Neural crest cell (in vitro differentiated cells): ENCODE data around the gene EXOC3L1. TPM values are rescaled to one million over a fixed set of nuclear protein-coding genes. Genes with fewer than 3 reads are reported as not detected.
A peak's percentile ranks its signal among the peaks of the same experiment; 100 is the strongest.

Experiments used
- DNase-seq: peaks from one replicate; pipeline ENCODE4 v3.0.0; 2021; ENCODE audit warnings: low read depth, mixed read lengths, low spot score
- H3K27ac Mint-ChIP-seq: one replicate; pipeline ENCODE4 v1.8.0; 2021; ENCODE audit warnings: mild to moderate bottlenecking, mixed read lengths; ENCODE audit not compliant: unreplicated experiment
- H3K27me3 Mint-ChIP-seq: 2 replicates; pipeline ENCODE4 v1.8.0; 2021; ENCODE audit warnings: low read depth, mild to moderate bottlenecking, mixed read lengths
- H3K36me3 Mint-ChIP-seq: 2 replicates; pipeline ENCODE4 v1.8.0; 2021; ENCODE audit warnings: low read depth, mild to moderate bottlenecking, mixed read lengths
- H3K4me1 Mint-ChIP-seq: 2 replicates; pipeline ENCODE4 v1.8.0; 2021; ENCODE audit warnings: mixed read lengths
- H3K4me3 Mint-ChIP-seq: one replicate; pipeline ENCODE4 v1.8.0; 2021; ENCODE audit warnings: mild to moderate bottlenecking, mixed read lengths
- H3K9me3 Mint-ChIP-seq: 2 replicates; pipeline ENCODE4 v1.8.0; 2021; ENCODE audit warnings: mixed read lengths
- total RNA-seq: library from RNA; stranded (reverse); gene quantifications from 2 replicates; pipeline ENCODE4 v1.2.1, GENCODE V29; 2021
- TF ChIP-seq, protein P1 (sequence below): fragments of 200-600 bp; sonication (generic); conservative IDR thresholded peaks from 2 replicates; pipeline ENCODE4 v1.5.0; 2021; ENCODE audit warnings: antibody characterized with exemption, mild to moderate bottlenecking

Gene EXOC3L1
- total RNA-seq, 1 donor from 2014 or later, result 0.44 TPM

DNA sequence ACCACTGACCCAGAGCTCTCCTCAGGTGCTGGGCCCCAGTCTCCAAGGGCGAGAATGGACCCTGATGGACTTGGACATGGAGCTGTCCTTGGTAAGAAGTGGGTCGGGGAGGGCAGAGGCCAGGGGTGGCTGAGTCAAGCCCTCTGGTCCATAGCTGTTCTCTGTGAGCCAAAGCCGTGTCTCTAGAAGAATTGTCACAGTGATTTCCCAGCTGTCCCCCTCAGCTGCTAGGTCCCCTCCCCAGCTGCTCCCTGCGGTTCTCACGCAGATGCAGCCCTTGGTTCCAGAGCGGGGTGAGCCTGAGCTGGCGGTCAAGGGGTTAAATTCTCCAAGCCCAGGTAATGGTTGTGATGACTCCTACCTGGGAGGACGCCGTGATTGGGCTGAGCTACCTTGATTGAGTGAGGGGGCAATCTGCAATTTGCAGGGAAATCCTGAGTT is 20.9 kb downstream of the EXOC3L1 start:
- TF ChIP-seq, protein P1, sequence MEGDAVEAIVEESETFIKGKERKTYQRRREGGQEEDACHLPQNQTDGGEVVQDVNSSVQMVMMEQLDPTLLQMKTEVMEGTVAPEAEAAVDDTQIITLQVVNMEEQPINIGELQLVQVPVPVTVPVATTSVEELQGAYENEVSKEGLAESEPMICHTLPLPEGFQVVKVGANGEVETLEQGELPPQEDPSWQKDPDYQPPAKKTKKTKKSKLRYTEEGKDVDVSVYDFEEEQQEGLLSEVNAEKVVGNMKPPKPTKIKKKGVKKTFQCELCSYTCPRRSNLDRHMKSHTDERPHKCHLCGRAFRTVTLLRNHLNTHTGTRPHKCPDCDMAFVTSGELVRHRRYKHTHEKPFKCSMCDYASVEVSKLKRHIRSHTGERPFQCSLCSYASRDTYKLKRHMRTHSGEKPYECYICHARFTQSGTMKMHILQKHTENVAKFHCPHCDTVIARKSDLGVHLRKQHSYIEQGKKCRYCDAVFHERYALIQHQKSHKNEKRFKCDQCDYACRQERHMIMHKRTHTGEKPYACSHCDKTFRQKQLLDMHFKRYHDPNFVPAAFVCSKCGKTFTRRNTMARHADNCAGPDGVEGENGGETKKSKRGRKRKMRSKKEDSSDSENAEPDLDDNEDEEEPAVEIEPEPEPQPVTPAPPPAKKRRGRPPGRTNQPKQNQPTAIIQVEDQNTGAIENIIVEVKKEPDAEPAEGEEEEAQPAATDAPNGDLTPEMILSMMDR, result no peak
- peaks cover 88% of the 10 kb centered on the region for H3K27me3 Mint-ChIP-seq
- DNase-seq, result no peak
- no peaks in the 10 kb centered on the region for H3K36me3 Mint-ChIP-seq
- H3K4me3 Mint-ChIP-seq, result peak overlapping the region; percentile 88
- H3K27ac Mint-ChIP-seq, result no peak overlapping the region
- no peaks in the 10 kb centered on the region for H3K9me3 Mint-ChIP-seq
- H3K4me1 Mint-ChIP-seq, result peaks cover 31% of the 10 kb centered on the region

DNA sequence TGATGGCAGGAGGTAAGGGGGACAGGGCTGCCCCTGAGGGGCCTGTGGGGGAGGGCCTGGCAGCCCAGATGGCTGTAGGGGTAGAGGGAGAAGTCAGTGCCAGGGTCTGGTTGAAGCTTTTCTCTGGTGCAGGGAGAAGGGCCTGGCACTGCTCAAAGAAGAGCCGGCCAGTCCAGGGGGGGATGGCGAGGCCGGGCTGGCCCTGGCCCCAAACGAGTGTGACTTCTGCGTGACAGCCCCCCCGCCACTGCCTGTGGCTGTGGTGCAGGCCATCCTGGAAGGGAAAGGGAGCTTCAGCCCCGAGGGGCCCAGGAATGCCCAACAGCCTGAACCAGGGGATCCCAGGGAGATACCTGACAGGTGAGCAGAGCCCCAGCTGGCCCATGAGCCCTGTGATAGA is 22.3 kb downstream of the EXOC3L1 start:
- peaks cover 20% of the 10 kb centered on the region for H3K4me1 Mint-ChIP-seq
- H3K9me3 Mint-ChIP-seq, result no peaks in the 10 kb centered on the region
- DNase-seq, result no peak
- TF ChIP-seq, protein P1, result no peak
- H3K27ac Mint-ChIP-seq, result no peak overlapping the region
- peaks cover 90% of the 10 kb centered on the region for H3K27me3 Mint-ChIP-seq
- no peaks in the 10 kb centered on the region for H3K36me3 Mint-ChIP-seq
- no peak overlapping the region for H3K4me3 Mint-ChIP-seq

DNA sequence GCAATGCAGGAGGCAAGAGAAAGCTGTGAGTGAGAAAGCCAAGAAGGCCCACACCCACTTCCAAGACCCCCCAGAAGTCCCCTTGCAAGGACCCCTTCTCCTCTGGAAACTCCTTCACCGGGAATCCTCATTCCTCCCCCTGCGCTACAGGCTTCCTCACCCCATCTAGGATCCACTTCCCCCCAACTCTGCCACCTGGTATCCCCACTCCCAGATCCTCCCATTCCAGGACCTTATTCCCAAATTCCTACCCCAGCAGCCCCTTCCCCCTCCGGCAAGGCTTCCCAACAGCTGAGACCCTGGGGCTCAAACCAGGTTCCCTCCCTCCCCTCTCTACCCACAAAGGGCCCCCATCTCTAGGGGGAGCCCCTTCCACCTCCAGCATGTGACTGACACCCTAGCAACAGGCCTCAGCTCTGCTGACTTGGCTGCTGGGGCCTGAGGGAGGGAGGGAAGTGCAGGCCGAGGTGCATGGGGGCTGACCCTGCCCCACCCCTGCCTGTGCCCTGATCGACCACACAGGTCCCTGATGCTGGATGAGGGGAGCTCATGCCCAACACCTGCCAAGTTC is 23.3 kb downstream of the EXOC3L1 start:
- TF ChIP-seq, protein P1, result no peak
- peaks cover 94% of the 10 kb centered on the region for H3K27me3 Mint-ChIP-seq
- peaks cover 18% of the 10 kb centered on the region for H3K4me1 Mint-ChIP-seq
- H3K36me3 Mint-ChIP-seq, result no peaks in the 10 kb centered on the region
- no peak overlapping the region for H3K27ac Mint-ChIP-seq
- DNase-seq, result no peak
- H3K9me3 Mint-ChIP-seq, result no peaks in the 10 kb centered on the region
- peak overlapping the region; percentile 57 for H3K4me3 Mint-ChIP-seq

DNA sequence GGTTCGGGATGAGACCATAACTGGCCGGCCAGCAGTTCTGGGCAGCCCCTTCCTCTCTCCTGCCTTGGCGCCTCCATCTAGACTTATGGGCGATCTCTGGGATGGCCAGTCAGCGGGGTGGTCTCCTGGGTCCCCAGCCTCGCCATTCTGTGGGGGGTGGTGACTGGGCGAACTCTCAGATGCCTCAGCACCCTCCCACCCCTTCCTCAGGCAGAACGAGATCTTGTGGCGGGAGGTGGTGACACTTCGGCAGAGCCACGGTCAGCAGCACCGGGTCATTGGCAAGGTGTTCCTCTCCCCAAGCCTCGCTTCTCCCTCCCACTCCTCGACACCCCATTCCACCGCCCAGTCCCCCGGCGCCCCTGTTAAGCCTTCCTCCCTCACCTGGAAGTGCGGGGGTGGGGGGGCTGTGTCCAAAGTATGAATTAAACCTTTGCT is 23.8 kb downstream of the EXOC3L1 start:
- Mint-ChIP-seq H3K27me3 (peaks cover 94% of the 10 kb centered on the region), H3K36me3 (no peaks in the 10 kb centered on the region), H3K4me3 (no peak overlapping the region), H3K9me3 (no peaks in the 10 kb centered on the region), H3K4me1 (peaks cover 13% of the 10 kb centered on the region), H3K27ac (no peak overlapping the region)
- TF ChIP-seq, protein P1, result no peak
- DNase-seq, result no peak

DNA sequence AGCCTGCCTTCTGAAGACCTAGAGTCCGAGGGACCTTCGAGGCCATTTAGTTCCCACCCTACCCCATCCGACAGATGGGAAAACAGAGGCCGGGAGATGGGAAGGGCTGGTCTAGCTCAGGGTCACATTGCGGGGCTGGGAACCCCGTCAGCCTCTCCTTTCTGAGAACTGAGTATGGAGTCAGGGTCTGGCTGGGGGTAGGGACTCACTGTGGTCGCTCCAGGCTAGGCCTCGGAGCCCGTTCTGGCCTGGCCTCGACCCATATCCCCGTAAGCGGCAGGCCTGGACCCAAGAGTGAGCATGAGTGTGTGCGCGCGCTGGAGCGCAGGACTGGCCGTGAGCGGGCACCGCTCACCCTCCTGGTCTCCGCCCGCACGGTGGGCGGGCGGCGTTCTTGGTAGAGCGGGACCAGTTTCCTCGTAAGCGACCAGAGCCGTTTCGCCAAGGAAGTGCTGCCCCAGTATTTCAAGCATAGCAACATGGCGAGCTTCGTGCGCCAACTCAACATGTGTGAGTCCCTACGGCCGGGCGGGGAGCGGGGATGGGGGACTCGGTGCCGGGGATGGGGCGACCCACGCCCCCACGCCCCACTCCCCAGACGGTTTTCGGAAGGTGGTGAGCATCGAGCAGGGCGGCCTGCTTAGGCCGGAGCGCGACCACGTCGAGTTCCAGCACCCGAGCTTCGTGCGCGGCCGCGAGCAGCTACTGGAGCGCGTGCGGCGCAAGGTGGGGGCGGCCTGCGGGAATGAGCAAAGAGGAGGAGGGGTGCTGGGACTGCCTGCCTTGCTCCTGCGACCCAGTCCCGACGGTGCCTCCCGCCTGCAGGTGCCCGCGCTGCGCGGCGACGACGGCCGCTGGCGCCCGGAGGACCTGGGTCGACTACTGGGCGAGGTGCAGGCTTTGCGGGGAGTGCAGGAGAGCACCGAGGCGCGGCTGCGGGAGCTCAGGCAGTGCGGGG is 24.5 kb downstream of the EXOC3L1 start:
- peak overlapping the region; percentile 57 for H3K4me3 Mint-ChIP-seq
- DNase-seq, result no peak
- H3K9me3 Mint-ChIP-seq, result no peaks in the 10 kb centered on the region
- TF ChIP-seq, protein P1, result no peak
- H3K36me3 Mint-ChIP-seq, result no peaks in the 10 kb centered on the region
- H3K4me1 Mint-ChIP-seq, result peaks cover 14% of the 10 kb centered on the region
- H3K27ac Mint-ChIP-seq, result no peak overlapping the region
- peaks cover 96% of the 10 kb centered on the region for H3K27me3 Mint-ChIP-seq
